GM19193 (cell line): ENCODE data around the gene MYRF.

Experiments used
- POLR2A ChIP-seq: IDR thresholded peaks from 4 replicates; pipeline ENCODE4 v1.6.1; 2011; ENCODE audit not compliant: insufficient read depth, insufficient read length; ENCODE audit errors: extremely low read depth

The MYRF gene

DNA sequence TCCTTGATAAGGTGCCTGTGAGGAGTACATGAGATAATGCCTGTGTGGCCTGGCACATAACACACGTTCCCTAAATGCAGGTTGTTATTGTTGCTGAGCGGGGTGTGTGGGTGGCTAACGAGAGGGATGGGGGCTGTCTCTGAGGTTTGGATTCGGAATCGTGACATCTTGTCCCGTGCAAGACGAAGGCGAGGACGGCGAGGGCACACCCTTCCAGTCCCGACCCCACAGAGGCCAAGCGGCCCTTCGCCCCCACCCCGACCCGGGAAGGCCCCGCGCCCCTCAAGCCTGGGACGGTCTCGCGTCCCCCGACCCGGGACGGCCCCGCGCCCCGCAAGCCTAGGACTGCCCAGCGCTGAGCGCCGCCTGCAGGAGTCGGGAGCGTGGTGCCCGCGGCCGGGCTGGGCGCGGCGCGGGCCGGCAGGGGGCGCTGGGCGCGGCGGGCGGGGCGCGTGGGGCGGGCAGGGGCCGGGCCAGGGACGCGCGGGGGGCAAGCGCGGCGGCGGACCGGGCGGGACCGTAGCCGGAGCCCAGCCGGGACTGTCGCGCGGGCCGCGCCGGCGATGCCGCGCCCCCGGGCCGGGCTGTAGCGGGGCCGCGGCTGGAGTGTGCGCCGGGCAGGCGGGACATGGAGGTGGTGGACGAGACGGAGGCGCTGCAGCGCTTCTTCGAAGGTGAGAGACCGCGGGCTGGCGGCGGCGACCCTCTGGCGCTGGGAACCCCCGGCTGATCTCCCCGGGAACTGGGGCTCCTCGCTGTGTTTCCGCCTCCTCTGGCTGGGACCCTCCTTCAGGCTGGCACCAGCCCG lies at the start of gene MYRF:
Gene MYRF (plus strand): TSS at position 520 of the 808 bp plus-strand sequence. CDS start 109 bp downstream, at position 629.
- no peak for TF ChIP-seq POLR2A

DNA sequence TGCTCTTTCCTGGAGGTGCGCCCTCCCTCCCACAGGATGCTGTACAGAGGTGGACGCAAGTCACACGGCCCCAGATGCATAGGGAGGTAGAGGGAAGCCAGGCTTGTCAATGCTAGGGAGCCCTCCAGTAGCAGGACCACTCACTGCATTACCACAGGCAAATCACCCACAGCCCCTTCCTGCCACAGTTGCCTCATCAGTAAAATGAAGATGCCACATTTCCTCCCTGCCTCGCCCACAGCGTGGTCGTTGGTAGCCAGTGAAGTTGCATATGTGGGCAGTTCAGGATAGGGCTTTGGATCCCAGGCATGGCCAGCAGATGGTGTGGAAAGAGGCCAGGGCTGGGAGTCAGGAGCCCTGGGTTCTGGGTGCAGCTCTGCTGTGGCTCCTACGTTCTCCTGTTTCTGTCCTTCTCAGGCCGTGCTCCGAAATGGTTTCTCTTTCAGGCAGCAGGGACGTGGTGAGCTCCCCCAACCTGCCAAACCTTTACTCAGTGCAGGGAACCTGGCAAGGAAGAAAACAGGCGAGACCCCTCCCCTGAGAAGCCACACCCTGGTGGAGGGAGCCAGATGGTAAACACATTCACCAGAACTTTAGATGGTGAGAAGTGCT lies 49.6 kb upstream of the MYRF start:
- no peak for TF ChIP-seq POLR2A

GRCh38 chr11:61704838-61705237 lies 47.6 kb upstream of the MYRF start:
- TF ChIP-seq POLR2A = no peak

DNA sequence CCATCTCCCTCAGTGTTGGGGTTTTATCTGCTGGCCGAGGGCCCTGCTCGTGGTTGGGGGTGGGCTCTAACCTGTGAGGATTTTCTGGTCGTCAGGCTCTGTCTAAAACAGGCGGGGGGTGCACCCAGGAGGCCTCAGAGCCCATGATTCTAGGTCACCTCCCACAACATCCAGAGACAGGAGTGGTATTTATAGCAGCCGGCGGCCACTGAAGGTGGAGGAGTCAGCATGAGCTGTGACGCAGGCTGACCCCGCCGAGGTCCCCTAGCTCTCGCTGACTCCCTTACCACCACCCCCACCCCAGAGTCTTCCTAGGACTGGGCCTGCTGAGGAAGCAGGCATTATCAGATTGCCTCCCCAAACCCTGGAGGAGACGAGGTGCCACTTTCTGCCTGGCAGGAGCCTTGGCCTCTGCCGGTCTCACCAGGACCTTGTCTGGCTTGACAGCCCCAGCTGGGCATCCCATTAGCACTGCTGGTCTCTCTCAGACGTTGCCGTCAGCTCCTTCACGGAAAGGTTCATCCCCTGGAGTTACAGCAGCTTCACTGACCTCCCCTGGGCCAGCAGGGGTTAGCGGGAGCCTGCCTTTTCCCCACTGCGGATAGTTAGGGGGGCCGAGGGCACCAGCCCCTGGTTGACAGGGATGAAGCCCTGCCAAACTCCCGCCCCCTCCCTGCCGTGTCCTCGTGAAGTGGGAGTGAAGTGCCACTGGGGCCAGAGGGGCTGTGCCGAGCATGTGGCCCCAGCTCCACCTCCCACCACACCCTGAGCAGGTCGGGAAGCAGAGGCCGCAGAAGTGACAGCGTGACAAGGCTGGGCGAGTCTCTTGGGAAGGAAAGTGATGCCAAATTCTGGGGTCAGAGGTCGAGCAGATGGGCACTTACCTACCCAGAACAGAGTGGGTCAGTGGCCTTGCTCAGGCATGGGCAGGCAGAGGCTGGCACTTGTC lies 45.7 kb upstream of the MYRF start:
- no peak for TF ChIP-seq POLR2A

DNA sequence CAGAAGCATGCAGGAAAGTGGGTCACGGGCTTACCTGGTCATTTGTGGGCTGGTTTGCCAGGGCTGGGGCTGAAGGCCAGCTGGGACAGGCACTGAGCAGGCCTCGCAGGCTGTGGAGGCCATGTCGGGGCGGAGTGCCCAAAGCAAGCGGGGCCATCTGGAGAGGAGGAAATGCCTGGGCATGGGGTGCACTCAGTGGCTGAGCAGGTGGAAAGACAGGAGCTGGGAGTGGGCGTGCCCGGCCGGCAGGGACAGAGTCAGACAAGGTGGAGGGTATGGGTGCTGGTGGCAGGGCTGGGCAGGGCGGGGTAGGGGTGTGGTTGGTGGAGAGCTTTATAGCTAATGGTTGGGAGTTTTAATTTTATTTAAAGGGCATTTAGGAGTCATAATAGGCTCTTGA lies 44.9 kb upstream of the MYRF start:
- TF ChIP-seq POLR2A = no peak

- no peak for TF ChIP-seq POLR2A
Observed at GRCh38 chr11:61709110-61709509, 43.3 kb upstream of the MYRF start.

DNA sequence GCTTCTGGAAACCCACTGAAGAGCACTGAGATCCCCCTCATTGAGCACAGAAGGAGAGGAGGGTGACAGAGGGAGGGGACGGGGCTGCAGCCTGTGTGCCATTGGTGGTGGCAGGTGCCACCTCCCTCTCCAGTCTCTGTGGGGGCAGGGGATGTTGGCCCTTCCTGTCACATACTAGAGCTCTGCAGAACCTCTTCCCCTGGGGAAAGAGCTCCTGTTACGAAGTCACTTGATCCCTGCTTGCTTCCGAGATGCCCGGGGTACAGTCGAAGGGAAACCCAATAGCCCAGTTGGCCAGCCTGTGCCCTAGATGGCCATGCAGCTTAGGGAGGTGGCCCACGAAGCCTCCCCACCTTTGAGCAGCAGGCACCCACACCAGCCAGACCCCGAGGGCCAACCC lies 42.9 kb upstream of the MYRF start:
- no peak for TF ChIP-seq POLR2A

DNA sequence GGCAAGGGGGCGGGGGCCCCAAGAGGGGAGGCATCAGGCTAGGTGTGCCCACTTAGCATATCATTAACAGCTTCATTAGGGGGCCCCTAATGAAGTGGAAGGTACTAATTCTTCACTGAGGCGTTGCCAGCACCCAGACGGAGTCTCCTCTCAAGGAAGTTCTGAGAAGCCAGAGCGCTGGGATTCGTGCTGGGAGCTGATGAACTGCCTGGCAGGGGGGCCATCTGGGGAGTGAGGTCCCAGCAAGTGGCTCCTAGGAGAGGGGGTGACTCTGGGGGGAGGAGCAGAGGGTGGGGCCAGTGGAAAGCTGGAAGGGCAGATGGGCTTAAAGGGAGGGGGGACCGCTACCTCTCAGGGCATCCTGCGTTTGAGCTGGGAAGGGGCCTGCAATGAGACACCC lies 42.4 kb upstream of the MYRF start:
- TF ChIP-seq POLR2A = no peak

DNA sequence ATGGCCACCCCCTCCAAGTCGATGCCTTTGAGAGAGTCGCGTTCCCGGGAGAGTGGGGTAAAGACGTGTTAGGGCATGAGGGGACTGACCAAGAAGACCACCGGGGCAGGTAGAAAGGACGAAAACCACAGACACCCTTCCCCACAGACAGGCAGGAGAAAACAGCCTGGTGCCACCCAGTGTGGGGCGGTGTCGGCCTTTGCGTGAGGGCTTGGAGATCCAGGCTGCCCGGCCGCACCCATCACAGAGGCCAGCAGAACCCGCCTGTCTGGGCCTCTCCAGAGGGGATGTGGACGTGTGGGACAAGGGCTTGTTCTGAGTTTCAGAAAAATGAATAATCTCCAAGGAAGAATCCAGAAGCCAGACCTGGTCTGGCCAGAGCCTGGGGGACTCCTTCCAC lies 41.4 kb upstream of the MYRF start:
- TF ChIP-seq POLR2A = no peak

DNA sequence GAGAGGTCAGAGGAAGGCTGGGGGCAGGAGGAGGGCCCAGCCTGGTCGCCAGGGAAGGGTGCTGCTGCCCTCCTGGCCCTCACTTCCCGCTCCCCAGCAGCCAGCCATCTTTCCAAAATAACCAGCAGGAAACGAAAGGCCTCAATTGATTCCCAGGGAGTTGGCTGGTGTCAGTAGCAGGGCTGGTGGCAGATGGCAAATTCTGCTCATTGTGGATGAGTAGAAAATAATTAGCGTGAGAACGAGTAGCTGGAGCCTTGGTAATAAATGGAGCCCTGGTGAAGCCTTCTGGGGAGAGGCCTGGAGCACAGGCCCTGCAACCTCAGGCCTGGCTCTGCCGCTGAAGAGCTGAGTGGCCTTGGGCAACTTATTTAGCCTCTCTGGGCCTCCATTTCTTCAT lies 40.9 kb upstream of the MYRF start:
- no peak for TF ChIP-seq POLR2A

GRCh38 chr11:61712314-61712713 lies 40.1 kb upstream of the MYRF start:
- TF ChIP-seq POLR2A = no peak

GRCh38 chr11:61712846-61713245 lies 39.6 kb upstream of the MYRF start:
- no peak for TF ChIP-seq POLR2A

- TF ChIP-seq POLR2A = no peak
Observed at GRCh38 chr11:61713464-61713863, 39.0 kb upstream of the MYRF start.

DNA sequence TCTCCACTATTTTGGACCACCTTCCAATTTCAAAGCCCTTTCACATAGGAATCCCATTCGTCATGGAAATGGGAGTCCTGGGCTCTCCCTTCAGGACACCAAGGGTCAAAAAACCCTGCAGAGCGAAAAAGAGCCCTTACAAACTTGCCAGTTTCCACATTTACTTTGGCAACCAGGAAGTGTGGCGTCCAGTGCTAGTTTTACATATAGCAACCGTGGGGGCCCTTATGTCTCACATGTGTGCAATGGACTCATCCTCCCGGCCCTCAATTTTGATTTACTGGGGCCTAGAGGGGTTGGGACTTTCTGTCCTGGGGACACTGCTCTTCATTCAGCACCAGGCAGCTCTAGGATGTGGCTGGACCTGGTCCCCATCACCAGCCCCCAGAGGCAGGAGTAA lies 38.5 kb upstream of the MYRF start:
- no peak for TF ChIP-seq POLR2A

GRCh38 chr11:61714316-61714715 lies 38.1 kb upstream of the MYRF start:
- no peak for TF ChIP-seq POLR2A

DNA sequence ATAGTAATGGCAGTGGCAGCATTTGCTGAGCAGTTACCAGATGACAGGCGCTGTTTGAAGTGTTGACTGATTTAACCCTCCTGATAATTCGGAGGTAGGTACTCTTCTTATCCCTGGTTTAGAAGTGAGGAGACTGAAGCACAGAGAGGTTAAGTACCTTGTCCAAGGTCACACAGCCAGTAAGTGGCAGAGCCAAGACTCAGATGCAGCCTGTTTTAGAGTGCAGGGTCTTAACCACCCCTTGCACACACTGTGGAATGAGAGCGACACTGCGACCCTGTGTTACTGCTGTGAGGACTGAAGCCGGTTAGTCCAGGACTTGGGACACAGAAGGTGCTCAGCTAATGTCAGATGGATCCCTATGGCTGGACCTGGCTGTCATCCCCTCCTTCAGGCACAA lies 37.5 kb upstream of the MYRF start:
- no peak for TF ChIP-seq POLR2A

GRCh38 chr11:61715867-61716266 lies 36.6 kb upstream of the MYRF start:
- no peak for TF ChIP-seq POLR2A
